H4 (cell line): ENCODE measurements around the gene TMEM100. TPM values are rescaled to one million over a fixed set of nuclear protein-coding genes. Genes with fewer than 3 reads are reported as not detected.
"Not testable (repeated sequence)": the region's sequence is repeated elsewhere in the genome, so short reads cannot be mapped to it uniquely, and the experiment has no call there.

ENCODE experiments used
- DNase-seq: peaks from one replicate; pipeline ENCODE4 v3.0.0-alpha.2; 2015; ENCODE audit warnings: low spot score
- total RNA-seq: library from RNA; depleted of rRNA; stranded (reverse); fragments of >200 nt; shearing (Covaris generic); gene quantifications from 2 replicates; pipeline ENCODE4 v1.2.3, GENCODE V29; 2014; rRNA removed

Gene TMEM100
- total RNA-seq, 1 experiment from 2014 or later, result 7.8 TPM

GRCh38 chr17:55687037-55687436 lies 35.6 kb downstream of the TMEM100 start:
- DNase-seq, result no peak

DNA sequence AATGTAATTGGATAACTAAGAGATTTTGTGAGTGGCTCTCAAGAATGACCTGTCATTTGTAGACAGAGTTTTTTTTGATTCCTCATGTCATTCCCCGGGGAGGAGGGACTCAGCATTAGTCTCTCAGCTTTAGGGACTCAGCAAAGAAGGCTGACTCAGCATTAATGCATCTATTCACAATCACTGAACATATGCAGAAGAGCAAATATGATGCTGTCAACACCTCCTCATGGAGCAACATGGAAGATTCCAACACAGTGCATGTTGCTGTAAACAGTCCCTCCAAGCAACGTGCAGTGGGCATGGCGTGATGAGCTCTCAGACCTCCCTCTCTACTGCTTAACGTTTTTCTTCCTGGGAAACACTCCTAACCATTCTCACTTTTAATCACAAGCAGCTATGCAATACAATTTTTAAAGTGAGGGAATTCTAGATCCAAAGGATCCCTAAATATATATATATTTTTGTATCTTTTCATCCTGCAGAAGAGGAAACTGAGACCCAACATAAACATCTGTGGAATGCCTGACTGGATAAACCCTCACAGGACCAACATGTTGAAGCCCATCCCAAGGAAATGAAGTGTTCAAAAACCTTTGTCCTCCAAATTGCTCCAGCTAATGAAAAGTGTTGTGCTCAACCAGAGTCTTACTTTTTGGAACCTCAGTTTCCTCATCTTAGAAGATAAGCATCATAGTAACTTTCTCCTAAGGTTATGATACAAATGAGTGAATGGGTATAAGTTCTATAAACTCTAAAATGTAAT lies 38.9 kb downstream of the TMEM100 start:
- no peak for DNase-seq

GRCh38 chr17:55681342-55681700 lies 41.3 kb downstream of the TMEM100 start:
- DNase-seq, result no peak

DNA sequence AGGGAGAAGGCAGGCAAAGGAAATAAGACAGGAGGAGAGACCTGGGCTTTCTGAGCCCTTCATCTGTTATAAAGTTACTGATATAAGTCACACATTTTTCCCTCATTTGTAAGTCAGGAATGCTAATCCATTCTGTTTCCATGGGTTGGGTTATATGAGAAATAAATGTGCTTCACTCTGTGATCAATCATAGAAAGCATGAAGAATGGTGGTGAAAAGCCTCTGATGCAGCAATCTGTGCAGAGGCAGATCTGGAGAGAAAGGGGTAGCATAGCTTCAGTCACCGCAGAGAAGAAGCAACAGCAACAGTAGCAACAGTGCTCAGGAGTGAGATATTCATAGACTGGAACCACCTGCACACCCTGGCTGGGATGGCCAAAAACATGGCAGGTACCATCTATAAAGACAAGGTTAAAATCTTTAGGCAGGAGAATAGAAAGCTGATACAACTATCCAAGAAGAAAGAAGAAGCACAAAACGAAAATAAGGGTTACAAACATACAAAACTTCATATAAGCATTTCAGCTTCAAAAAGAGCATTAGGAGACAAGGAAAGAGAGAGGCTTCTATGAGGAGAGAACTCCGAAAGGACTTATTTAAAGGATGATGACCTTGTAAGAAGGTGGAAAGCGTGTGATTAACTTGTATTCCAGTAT lies 41.9 kb downstream of the TMEM100 start:
- no peak for DNase-seq

- no peak for DNase-seq
Measured at GRCh38 chr17:55677446-55677845, 45.2 kb downstream of the TMEM100 start.

DNA sequence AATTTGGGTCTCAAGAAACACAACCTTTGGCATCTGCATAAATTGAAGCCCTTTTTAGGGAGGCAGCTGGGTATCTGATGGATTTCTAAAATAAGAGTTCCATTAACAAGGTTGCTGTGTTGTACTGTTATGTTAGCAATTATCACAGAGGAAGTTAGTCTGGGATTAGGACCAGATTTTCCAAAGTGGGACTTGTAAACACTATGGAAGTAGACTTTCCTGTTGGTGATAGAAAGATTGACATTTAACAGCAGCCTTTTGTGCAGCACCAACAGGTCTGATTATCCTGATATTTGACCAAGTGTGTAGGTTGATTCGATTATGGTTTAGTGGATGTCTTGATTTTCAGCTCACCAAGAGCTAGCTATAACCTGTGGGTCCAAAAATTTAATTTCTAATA lies 46.4 kb downstream of the TMEM100 start:
- DNase-seq, result no peak

- no peak for DNase-seq
Measured at GRCh38 chr17:55673743-55674506, 48.7 kb downstream of the TMEM100 start.

- DNase-seq, result no peak
Measured at GRCh38 chr17:55672585-55673501, 49.8 kb downstream of the TMEM100 start.

DNA sequence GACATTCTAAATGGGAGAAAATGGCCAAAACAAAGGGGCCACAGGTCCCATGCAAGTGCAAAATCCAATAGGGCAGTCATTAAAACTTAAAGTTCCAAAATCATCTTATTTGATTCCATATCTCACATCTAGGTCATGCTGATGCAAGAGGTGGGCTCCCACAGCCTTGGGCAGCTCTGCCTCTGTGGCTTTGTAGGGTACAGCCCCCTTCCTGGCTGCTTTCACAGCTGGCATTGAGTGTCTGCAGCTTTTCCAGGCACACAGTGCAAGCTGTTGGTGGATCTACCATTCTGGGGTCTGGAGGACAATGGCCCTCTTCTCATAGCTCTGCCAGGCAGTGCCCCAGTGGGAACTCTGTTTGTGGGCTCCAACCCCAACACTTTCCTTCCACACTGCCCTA lies 50.7 kb downstream of the TMEM100 start:
- not testable (repeated sequence) for DNase-seq

Other genes with a start within 250 kb of the TMEM100 start
- gene SMIM36, start 211.4 kb downstream of the TMEM100 start, total RNA-seq, result not detected in 2 replicates
- 21.8 and 25.3 TPM in 2 replicates for gene PCTP, start 28.2 kb upstream of the TMEM100 start, total RNA-seq